ENCODE results near the gene TSPAN4. TPM values are rescaled to one million over a fixed set of nuclear protein-coding genes. Genes with fewer than 3 reads are reported as not detected.

The TSPAN4 gene
- total and polyA plus RNA-seq, 9 of the 15 experiments (the other 6 are each of a cell fraction or from before 2014, with no cell fraction given): 0.07 to 31.0 (median 15.7) TPM

DNA sequence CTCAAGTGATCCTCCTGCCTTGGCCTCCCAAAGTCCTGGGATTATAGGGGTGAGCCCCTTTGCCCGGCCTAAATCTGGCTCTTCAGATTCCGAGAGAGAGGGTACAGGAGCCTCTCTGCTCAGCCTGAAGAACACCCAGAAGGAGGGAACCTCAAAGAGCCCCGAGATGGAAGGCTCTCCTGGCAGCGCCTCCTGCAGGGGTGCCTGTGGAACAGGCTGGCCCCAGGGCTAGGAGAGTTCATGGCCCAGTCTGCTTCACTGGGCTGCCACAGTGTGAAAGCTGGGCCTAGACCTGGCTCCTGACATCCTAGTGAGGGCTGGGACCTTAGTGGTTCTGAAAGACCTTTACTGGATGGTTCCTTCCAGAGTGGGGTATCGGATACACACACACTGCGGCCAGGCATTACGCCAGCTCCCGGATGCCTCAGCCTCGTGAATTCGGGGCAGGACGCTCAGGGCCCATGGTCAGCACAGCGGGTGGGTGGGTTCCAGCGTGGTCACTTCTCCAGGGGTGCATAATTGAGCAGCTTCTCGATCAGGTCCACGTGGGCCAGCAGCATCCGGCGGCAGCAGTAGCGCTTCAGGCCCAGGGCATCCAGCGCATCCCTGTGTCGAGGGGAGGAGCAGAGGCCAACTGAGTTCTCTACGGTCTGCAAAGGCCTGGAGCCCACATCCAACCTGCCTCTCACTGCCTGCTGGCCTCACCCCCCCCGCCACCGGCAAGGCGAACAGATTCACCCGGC lies 2.6 kb upstream of the TSPAN4 start (continued):
- TF ChIP-seq TOE1 (IDR thresholded peaks at IDR 0.05; ENCODE audit: borderline replicate concordance) (no peak), TOE1 (CRISPR knock-in tag; IDR thresholded peaks at IDR 0.05; ENCODE audit: borderline replicate concordance, low read depth) (no peak), ARID1B (IDR thresholded peaks at IDR 0.05) (no peak), RBM17 (IDR thresholded peaks at IDR 0.05; ENCODE audit: borderline replicate concordance, low read depth, low read length) (no peak), ILK (tag; IDR thresholded peaks at IDR 0.05; ENCODE audit: borderline replicate concordance, low read depth) (no peak), MYC (IDR thresholded peaks at IDR 0.05; ENCODE audit: low read depth, low read length) (no peak), MYC (CRISPR knock-in tag; IDR thresholded peaks at IDR 0.05; ENCODE audit: borderline replicate concordance, low read depth) (no peak), ZKSCAN3 (CRISPR knock-in tag; IDR thresholded peaks at IDR 0.05) (no peak), MTA2 (IDR thresholded peaks at IDR 0.05; ENCODE audit: low read depth) (no peak), TCF3 (CRISPR knock-in tag; IDR thresholded peaks at IDR 0.05) (no peak), OTX1 (CRISPR knock-in tag; IDR thresholded peaks at IDR 0.05) (no peak), YBX1 (IDR thresholded peaks at IDR 0.05) (no peak), HDAC6 (IDR thresholded peaks at IDR 0.05; ENCODE audit: low read depth, low read length) (no peak)
- TF ChIP-seq, protein P1, sequence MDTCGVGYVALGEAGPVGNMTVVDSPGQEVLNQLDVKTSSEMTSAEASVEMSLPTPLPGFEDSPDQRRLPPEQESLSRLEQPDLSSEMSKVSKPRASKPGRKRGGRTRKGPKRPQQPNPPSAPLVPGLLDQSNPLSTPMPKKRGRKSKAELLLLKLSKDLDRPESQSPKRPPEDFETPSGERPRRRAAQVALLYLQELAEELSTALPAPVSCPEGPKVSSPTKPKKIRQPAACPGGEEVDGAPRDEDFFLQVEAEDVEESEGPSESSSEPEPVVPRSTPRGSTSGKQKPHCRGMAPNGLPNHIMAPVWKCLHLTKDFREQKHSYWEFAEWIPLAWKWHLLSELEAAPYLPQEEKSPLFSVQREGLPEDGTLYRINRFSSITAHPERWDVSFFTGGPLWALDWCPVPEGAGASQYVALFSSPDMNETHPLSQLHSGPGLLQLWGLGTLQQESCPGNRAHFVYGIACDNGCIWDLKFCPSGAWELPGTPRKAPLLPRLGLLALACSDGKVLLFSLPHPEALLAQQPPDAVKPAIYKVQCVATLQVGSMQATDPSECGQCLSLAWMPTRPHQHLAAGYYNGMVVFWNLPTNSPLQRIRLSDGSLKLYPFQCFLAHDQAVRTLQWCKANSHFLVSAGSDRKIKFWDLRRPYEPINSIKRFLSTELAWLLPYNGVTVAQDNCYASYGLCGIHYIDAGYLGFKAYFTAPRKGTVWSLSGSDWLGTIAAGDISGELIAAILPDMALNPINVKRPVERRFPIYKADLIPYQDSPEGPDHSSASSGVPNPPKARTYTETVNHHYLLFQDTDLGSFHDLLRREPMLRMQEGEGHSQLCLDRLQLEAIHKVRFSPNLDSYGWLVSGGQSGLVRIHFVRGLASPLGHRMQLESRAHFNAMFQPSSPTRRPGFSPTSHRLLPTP (IDR thresholded peaks at IDR 0.05; ENCODE audit: borderline replicate concordance, extremely low read depth, insufficient read length): peak; percentile 4
- TF ChIP-seq, protein P2, sequence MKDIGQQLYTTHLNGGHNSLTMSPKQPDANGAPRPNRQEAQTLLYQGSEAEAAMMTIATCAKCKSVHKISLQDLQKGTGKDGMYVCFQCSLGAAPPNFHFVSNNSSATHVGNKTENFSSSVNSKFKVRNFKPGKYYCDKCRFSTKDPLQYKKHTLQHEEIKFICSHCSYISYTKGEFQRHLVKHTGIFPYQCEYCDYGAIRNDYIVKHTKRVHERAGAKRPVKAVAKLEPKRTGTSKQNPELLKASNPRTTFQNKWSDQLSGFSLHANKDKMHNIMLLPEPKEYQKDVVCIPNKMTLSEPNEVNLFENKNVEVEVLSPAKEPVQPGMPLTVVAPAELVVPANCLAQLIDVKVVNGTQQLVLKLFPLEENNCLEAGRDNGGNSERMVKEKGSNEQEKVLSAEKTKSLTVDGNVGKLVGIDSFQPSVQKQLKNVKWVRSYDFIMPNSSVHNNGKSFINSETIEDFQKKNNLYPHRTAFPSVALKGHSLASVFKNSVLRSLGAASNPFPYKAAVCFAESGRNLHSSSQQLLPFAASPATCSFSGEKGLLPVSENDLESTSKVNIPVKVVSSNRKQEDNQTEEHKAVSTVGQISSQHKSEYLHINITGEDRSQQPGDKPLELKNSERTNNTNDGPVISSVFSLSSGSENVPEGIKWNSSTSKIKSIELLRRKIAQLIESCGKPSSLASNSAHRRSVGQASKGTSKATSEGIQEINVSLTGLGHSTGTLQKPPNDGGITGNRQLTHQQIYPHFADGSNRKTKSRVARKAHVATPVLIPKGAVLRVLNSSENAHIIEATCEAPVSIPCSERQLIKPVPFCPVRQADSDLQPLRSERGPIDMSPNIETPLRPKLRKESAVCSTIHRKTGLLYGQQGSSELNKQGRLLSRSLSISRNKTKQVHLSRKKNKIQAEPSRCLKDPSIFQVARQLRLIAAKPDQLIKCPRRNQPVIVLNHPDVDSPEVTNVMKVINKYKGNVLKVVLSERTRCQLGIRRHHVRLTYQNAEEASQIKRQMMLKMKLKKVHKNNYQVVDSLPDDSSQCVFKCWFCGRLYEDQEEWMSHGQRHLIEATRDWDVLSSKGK (CRISPR knock-in tag; IDR thresholded peaks at IDR 0.05): no peak
- TF ChIP-seq, protein P3, sequence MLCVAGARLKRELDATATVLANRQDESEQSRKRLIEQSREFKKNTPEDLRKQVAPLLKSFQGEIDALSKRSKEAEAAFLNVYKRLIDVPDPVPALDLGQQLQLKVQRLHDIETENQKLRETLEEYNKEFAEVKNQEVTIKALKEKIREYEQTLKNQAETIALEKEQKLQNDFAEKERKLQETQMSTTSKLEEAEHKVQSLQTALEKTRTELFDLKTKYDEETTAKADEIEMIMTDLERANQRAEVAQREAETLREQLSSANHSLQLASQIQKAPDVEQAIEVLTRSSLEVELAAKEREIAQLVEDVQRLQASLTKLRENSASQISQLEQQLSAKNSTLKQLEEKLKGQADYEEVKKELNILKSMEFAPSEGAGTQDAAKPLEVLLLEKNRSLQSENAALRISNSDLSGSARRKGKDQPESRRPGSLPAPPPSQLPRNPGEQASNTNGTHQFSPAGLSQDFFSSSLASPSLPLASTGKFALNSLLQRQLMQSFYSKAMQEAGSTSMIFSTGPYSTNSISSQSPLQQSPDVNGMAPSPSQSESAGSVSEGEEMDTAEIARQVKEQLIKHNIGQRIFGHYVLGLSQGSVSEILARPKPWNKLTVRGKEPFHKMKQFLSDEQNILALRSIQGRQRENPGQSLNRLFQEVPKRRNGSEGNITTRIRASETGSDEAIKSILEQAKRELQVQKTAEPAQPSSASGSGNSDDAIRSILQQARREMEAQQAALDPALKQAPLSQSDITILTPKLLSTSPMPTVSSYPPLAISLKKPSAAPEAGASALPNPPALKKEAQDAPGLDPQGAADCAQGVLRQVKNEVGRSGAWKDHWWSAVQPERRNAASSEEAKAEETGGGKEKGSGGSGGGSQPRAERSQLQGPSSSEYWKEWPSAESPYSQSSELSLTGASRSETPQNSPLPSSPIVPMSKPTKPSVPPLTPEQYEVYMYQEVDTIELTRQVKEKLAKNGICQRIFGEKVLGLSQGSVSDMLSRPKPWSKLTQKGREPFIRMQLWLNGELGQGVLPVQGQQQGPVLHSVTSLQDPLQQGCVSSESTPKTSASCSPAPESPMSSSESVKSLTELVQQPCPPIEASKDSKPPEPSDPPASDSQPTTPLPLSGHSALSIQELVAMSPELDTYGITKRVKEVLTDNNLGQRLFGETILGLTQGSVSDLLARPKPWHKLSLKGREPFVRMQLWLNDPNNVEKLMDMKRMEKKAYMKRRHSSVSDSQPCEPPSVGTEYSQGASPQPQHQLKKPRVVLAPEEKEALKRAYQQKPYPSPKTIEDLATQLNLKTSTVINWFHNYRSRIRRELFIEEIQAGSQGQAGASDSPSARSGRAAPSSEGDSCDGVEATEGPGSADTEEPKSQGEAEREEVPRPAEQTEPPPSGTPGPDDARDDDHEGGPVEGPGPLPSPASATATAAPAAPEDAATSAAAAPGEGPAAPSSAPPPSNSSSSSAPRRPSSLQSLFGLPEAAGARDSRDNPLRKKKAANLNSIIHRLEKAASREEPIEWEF (CRISPR knock-in tag; IDR thresholded peaks at IDR 0.05): no peak

Data from K562 (cell line).